Esophagus muscularis mucosa (tissue), 4 donors: Measurements from ENCODE around the gene LETM1. TPM values are rescaled to one million over a fixed set of nuclear protein-coding genes. Genes with fewer than 3 reads are reported as not detected.

ENCODE experiments used
- DNase-seq: peaks from one replicate; pipeline ENCODE4 v3.0.0-alpha.2; 2017; ENCODE audit errors: extremely low spot score
- H3K27ac ChIP-seq, 4 donors: fragments of 200-600 bp; sonication (generic); replicated peaks in 1 of 4; 1 replicate in 3 of 4; 2 replicates in 1 of 4; pipeline ENCODE4 v1.5.1; 2016 to 2019; ENCODE audit warnings: mild to moderate bottlenecking in 1 of 4
- H3K27me3 ChIP-seq, 4 donors: fragments of 200-600 bp; sonication (generic); one replicate each; pipeline versions ENCODE4 v1.5.1 to v1.6.0; 2016 to 2019
- H3K36me3 ChIP-seq, 4 donors: fragments of 200-600 bp; sonication (generic); one replicate each; pipeline ENCODE4 v1.5.1; 2016 to 2019
- H3K4me1 ChIP-seq, 4 donors: fragments of 200-600 bp; sonication (generic); one replicate each; pipeline ENCODE4 v1.5.1; 2016 to 2019
- H3K4me3 ChIP-seq, 4 donors: fragments of 200-600 bp; sonication (generic); 1 replicate in 2 of 4; 2 replicates in 2 of 4; pipeline ENCODE4 v1.5.1; 2016 to 2019; ENCODE audit warnings: mild to moderate bottlenecking in 4 of 4, moderate library complexity in 1 of 4
- H3K9me3 ChIP-seq, 4 donors: fragments of 200-600 bp; sonication (generic); 1 replicate in 3 of 4; 2 replicates in 1 of 4; pipeline ENCODE4 v1.5.1; 2016 to 2019
- CTCF ChIP-seq, 3 experiments: fragments of 200-600 bp in 2 of 3; fragments of 450-650 bp in 1 of 3; sonication (generic) in 2 of 3; IDR thresholded peaks; one replicate each; pipeline ENCODE4 v1.5.1; 2017 to 2019; ENCODE audit warnings: antibody characterized with exemption in 3 of 3, mild to moderate bottlenecking in 2 of 3, moderate library complexity in 1 of 3
- EP300 ChIP-seq: sonication (generic); formaldehyde crosslinking; IDR thresholded peaks from one replicate; pipeline ENCODE4 v1.6.1; 2017; ENCODE audit warnings: antibody characterized with exemption
- POLR2A ChIP-seq: fragments of 450-650 bp; IDR thresholded peaks from one replicate; pipeline ENCODE4 v1.6.1; 2017; ENCODE audit warnings: antibody characterized with exemption, moderate library complexity, mild to moderate bottlenecking, low read depth
- POLR2AphosphoS5 ChIP-seq, 2 donors: sonication (generic); formaldehyde crosslinking; IDR thresholded peaks; one replicate each; pipeline ENCODE4 v1.6.1; 2017; ENCODE audit warnings: antibody characterized with exemption in 2 of 2
- WGBS: methylation state at CpG from one replicate; pipeline ENCODE4 v1.1.5; 2018; 5-methylcytosine and 5-hydroxymethylcytosine counted together
- intact Hi-C: fragments of 100-400 bp; cut with DNase I; formaldehyde crosslinking; loops from one replicate; pipeline ENCODE4 v1.15.1; 2023
- total RNA-seq, 4 donors: library from RNA; depleted of rRNA; stranded (reverse); fragments of >200 nt; gene quantifications; one replicate each; pipeline versions ENCODE4 v1.1.0 to v1.2.1, GENCODE V29; 2016

Gene LETM1
- total RNA-seq, 4 donors from 2014 or later = 23.7 to 34.7 (median 33.3) TPM

GRCh38 chr4:1834047-1834775 is 21.7 kb downstream of the LETM1 start:
- no peak overlapping the region for H3K4me3 ChIP-seq
- H3K27me3 ChIP-seq = no peaks in the 10 kb centered on the region
- H3K4me1 ChIP-seq = peaks cover 0 to 8% (median 3%) of the 10 kb centered on the region in 4 donors
- 91% methylated on average over 12 of the region's 21 CpGs for WGBS
- no peak for DNase-seq
- no peak overlapping the region for H3K27ac ChIP-seq
- H3K9me3 ChIP-seq = no peaks in the 10 kb centered on the region
- TF ChIP-seq CTCF (IDR thresholded peaks at IDR 0.05) = no peak
- TF ChIP-seq POLR2AphosphoS5 (IDR thresholded peaks at IDR 0.05) = no peak
- TF ChIP-seq POLR2A = no peak
- TF ChIP-seq EP300 = no peak
- intact Hi-C loops = no loop called here
- peaks cover 73 to 100% (median 90%) of the 10 kb centered on the region in 4 donors for H3K36me3 ChIP-seq

GRCh38 chr4:1833307-1834046 is 22.5 kb downstream of the LETM1 start:
- no peak for TF ChIP-seq EP300
- TF ChIP-seq POLR2A = no peak
- TF ChIP-seq CTCF (IDR thresholded peaks at IDR 0.05) = no peak
- TF ChIP-seq POLR2AphosphoS5 (IDR thresholded peaks at IDR 0.05) = no peak
- Histone ChIP-seq H3K36me3 (peaks cover 65 to 93% (median 83%) of the 10 kb centered on the region in 4 donors), H3K4me1 (peaks cover 0 to 8% (median 3%) of the 10 kb centered on the region in 4 donors), H3K4me3 (no peak overlapping the region), H3K27ac (no peak overlapping the region), H3K27me3 (no peaks in the 10 kb centered on the region), H3K9me3 (no peaks in the 10 kb centered on the region)
- WGBS = no CpG with 5 or more reads among the region's 14 CpGs
- no peak for DNase-seq
- intact Hi-C loops = no loop called here

GRCh38 chr4:1832690-1833089 is 23.3 kb downstream of the LETM1 start:
- H3K27ac ChIP-seq = no peak overlapping the region
- H3K4me3 ChIP-seq = no peak overlapping the region
- H3K4me1 ChIP-seq = peaks cover 0 to 8% (median 3%) of the 10 kb centered on the region in 4 donors
- intact Hi-C loops = no loop called here
- no peak for TF ChIP-seq POLR2A
- TF ChIP-seq CTCF (IDR thresholded peaks at IDR 0.05) = no peak
- TF ChIP-seq POLR2AphosphoS5 (IDR thresholded peaks at IDR 0.05) = no peak
- TF ChIP-seq EP300 = no peak
- WGBS = 88% methylated on average over 12 of the region's 18 CpGs
- no peaks in the 10 kb centered on the region for H3K9me3 ChIP-seq
- no peak for DNase-seq
- no peaks in the 10 kb centered on the region for H3K27me3 ChIP-seq
- H3K36me3 ChIP-seq = peaks cover 63 to 86% (median 75%) of the 10 kb centered on the region in 4 donors

- Histone ChIP-seq H3K27ac (no peak overlapping the region), H3K9me3 (no peaks in the 10 kb centered on the region), H3K4me3 (no peak overlapping the region), H3K27me3 (no peaks in the 10 kb centered on the region), H3K4me1 (peaks cover 0 to 8% (median 3%) of the 10 kb centered on the region in 4 donors), H3K36me3 (peaks cover 59 to 79% (median 71%) of the 10 kb centered on the region in 4 donors)
- TF ChIP-seq EP300 = no peak
- TF ChIP-seq CTCF (IDR thresholded peaks at IDR 0.05) = no peak
- no peak for TF ChIP-seq POLR2A
- no peak for TF ChIP-seq POLR2AphosphoS5 (IDR thresholded peaks at IDR 0.05)
- intact Hi-C loops = no loop called here
- WGBS = 83% methylated on average over 3 of the region's 8 CpGs
- no peak for DNase-seq
Measured at GRCh38 chr4:1831331-1831730, 24.6 kb downstream of the LETM1 start.
